Lower lobe of right lung (tissue), 2 donors: ENCODE measurements around the gene CXCR3. TPM values are rescaled to one million over a fixed set of nuclear protein-coding genes. Genes with fewer than 3 reads are reported as not detected.
A peak's percentile ranks its signal among the peaks of the same experiment; 100 is the strongest.
"Not testable (repeated sequence)": the region's sequence is repeated elsewhere in the genome, so short reads cannot be mapped to it uniquely, and the experiment has no call there.

Source experiments
- ATAC-seq, 2 donors: fragments of 200-7000 bp; cut with Tn5 transposase; one replicate each; pipeline ENCODE4 v1.9.1; 2020 to 2022; ENCODE audit warnings: mild to moderate bottlenecking in 2 of 2, moderate library complexity in 2 of 2
- DNase-seq: peaks from one replicate; pipeline ENCODE4 v3.0.0-alpha.2; 2020
- H3K27ac ChIP-seq: fragments of 200-600 bp; one replicate; pipeline ENCODE4 v1.8.0; 2022
- H3K27me3 ChIP-seq: fragments of 200-600 bp; one replicate; pipeline ENCODE4 v1.8.0; 2022; ENCODE audit warnings: low read depth
- H3K36me3 ChIP-seq: fragments of 200-600 bp; one replicate; pipeline ENCODE4 v1.8.0; 2022; ENCODE audit warnings: mild to moderate bottlenecking
- H3K4me1 ChIP-seq: fragments of 200-600 bp; one replicate; pipeline ENCODE4 v1.8.0; 2022
- H3K4me3 ChIP-seq: fragments of 200-600 bp; one replicate; pipeline ENCODE4 v1.8.0; 2022; ENCODE audit warnings: mild to moderate bottlenecking
- H3K9me3 ChIP-seq: fragments of 200-600 bp; one replicate; pipeline ENCODE4 v1.8.0; 2022
- CTCF ChIP-seq: fragments of 200-600 bp; IDR thresholded peaks from one replicate; pipeline ENCODE4 v1.8.0; 2022; ENCODE audit warnings: antibody characterized with exemption, mild to moderate bottlenecking
- intact Hi-C: fragments of 100-400 bp; cut with DNase I; formaldehyde crosslinking; loops from one replicate; pipeline ENCODE4 v1.11.0; 2022
- long read RNA-seq: library from polyadenylated mRNA; unstranded; transcript quantifications from one replicate; pipeline ENCODE4 v2.0.0, GENCODE V29; 2021
- total RNA-seq: library from RNA; stranded (reverse); fragmentation: NEBNext Ultra II Directional; extraction: Animal tissue kit (Norgen Biotek cat#: 25700); gene quantifications from one replicate; pipeline ENCODE4 v1.2.1, GENCODE V29; 2021
- donor health status: DM: no; HTN: yes; CAD: no; lungs with severe emphysema.

The CXCR3 gene
- total RNA-seq, result 1.9 TPM
- long read RNA-seq, partial matches to known transcripts, result 0 of 3 reads
- long read RNA-seq, other reads (novel, unspliced or antisense), result 2 of 3 reads

- H3K4me3 ChIP-seq, result peak within 1 kb of the TSS; percentile 11
- intact Hi-C loops, result no loop called here
- H3K9me3 ChIP-seq, result no peaks in the 10 kb centered on the region
- H3K27ac ChIP-seq, result no peak within 1 kb of the TSS
- H3K36me3 ChIP-seq, result peaks cover 5% of the 10 kb centered on the region
- ATAC-seq (peak; percentile 26 to 39), DNase-seq (peak; percentile 54)
- no peak for TF ChIP-seq CTCF
- H3K27me3 ChIP-seq, result no peaks in the 10 kb centered on the region
- H3K4me1 ChIP-seq, result peaks cover 16% of the 10 kb centered on the region
Measured at GRCh38 chrX:71618303-71618721, at the start of gene CXCR3. TSS of gene CXCR3 (minus strand) at chrX:71618511. CDS start at chrX:71618449, 62 bp downstream.

- Histone ChIP-seq H3K36me3 (no peaks in the 10 kb centered on the region), H3K4me1 (no peaks in the 10 kb centered on the region), H3K27ac (no peak within 1 kb of the TSS), H3K27me3 (no peaks in the 10 kb centered on the region), H3K9me3 (no peaks in the 10 kb centered on the region), H3K4me3 (no peak within 1 kb of the TSS)
- DNase-seq (no peak), ATAC-seq (no peak)
- no peak for TF ChIP-seq CTCF
- intact Hi-C loops, result no loop called here
Measured at GRCh38 chrX:71667328-71668247, 49.3 kb upstream of the CXCR3 start, which contains the start of gene LOC101059915. TSS of gene LOC101059915 (plus strand) at chrX:71667546.

- no peaks in the 10 kb centered on the region for H3K36me3 ChIP-seq
- TF ChIP-seq CTCF, result no peak
- DNase-seq (no peak), ATAC-seq (no peak)
- H3K4me3 ChIP-seq, result no peak overlapping the region
- intact Hi-C loops, result no loop called here
- H3K4me1 ChIP-seq, result no peaks in the 10 kb centered on the region
- H3K9me3 ChIP-seq, result no peaks in the 10 kb centered on the region
- no peaks in the 10 kb centered on the region for H3K27me3 ChIP-seq
- no peak overlapping the region for H3K27ac ChIP-seq
Measured at GRCh38 chrX:71666240-71667223, 48.2 kb upstream of the CXCR3 start.

- DNase-seq, result no peak
- Histone ChIP-seq H3K36me3 (no peaks in the 10 kb centered on the region), H3K27me3 (no peaks in the 10 kb centered on the region), H3K4me1 (no peaks in the 10 kb centered on the region), H3K27ac (no peak overlapping the region), H3K4me3 (no peak overlapping the region), H3K9me3 (no peaks in the 10 kb centered on the region)
- ATAC-seq, result no peak
- no peak for TF ChIP-seq CTCF
- intact Hi-C loops, result no loop called here
Measured at GRCh38 chrX:71665747-71666146, 47.4 kb upstream of the CXCR3 start.

GRCh38 chrX:71664889-71665491, 46.7 kb upstream of the CXCR3 start:
- no peak overlapping the region for H3K4me3 ChIP-seq
- no peaks in the 10 kb centered on the region for H3K9me3 ChIP-seq
- TF ChIP-seq CTCF, result no peak
- DNase-seq (no peak), ATAC-seq (no peak)
- intact Hi-C loops, result no loop called here
- H3K4me1 ChIP-seq, result no peaks in the 10 kb centered on the region
- no peaks in the 10 kb centered on the region for H3K27me3 ChIP-seq
- H3K27ac ChIP-seq, result no peak overlapping the region
- no peaks in the 10 kb centered on the region for H3K36me3 ChIP-seq

- H3K36me3 ChIP-seq, ATAC-seq, DNase-seq, intact Hi-C loops, H3K4me3 ChIP-seq, H3K27me3 ChIP-seq, H3K9me3 ChIP-seq, H3K4me1 ChIP-seq, H3K27ac ChIP-seq: not testable (repeated sequence)
Measured at GRCh38 chrX:71664202-71664601, 45.9 kb upstream of the CXCR3 start.

- H3K36me3 ChIP-seq, H3K4me1 ChIP-seq, ATAC-seq, intact Hi-C loops, H3K27ac ChIP-seq, H3K4me3 ChIP-seq, DNase-seq, H3K9me3 ChIP-seq, H3K27me3 ChIP-seq: not testable (repeated sequence)
Measured at GRCh38 chrX:71663238-71663637, 44.9 kb upstream of the CXCR3 start.
